Fibroblast of the aortic adventitia (primary cell): ENCODE measurements around the gene USP17L29. TPM values are rescaled to one million over a fixed set of nuclear protein-coding genes. Genes with fewer than 3 reads are reported as not detected.

ENCODE experiments used
- total RNA-seq: library from RNA; depleted of rRNA; stranded (reverse); fragments of >200 nt; gene quantifications from 2 replicates; pipeline ENCODE4 v1.2.3, GENCODE V29; 2012; ENCODE audit warnings: low replicate concordance

The USP17L29 gene
- total RNA-seq, 1 donor: not detected

Other genes starting within 250 kb of the USP17L29 start
- not detected in 2 replicates for gene FAM90A26, start 183.2 kb upstream of the USP17L29 start, total RNA-seq
- not detected in 2 replicates for gene USP17L10, start 143.0 kb upstream of the USP17L29 start, total RNA-seq
- gene USP17L11, start 138.2 kb upstream of the USP17L29 start, total RNA-seq: not detected in 2 replicates
- gene USP17L12, start 133.5 kb upstream of the USP17L29 start, total RNA-seq: not detected in 2 replicates
- gene USP17L13, start 128.7 kb upstream of the USP17L29 start, total RNA-seq: not detected in 2 replicates
- gene USP17L15, start 119.3 kb upstream of the USP17L29 start, total RNA-seq: not detected in 2 replicates
- gene USP17L17, start 109.8 kb upstream of the USP17L29 start, total RNA-seq: not detected in 2 replicates
- not detected in 2 replicates for gene USP17L18, start 105.0 kb upstream of the USP17L29 start, total RNA-seq
- not detected in 2 replicates for gene USP17L19, start 100.3 kb upstream of the USP17L29 start, total RNA-seq
- not detected in 2 replicates for gene USP17L20, start 95.5 kb upstream of the USP17L29 start, total RNA-seq
- gene USP17L21, start 90.8 kb upstream of the USP17L29 start, total RNA-seq: not detected in 2 replicates
- not detected in 2 replicates for gene USP17L22, start 86.0 kb upstream of the USP17L29 start, total RNA-seq
- gene USP17L24, start 28.5 kb upstream of the USP17L29 start, total RNA-seq: not detected in 2 replicates
- gene USP17L25, start 23.7 kb upstream of the USP17L29 start, total RNA-seq: not detected in 2 replicates
- gene USP17L26, start 19.0 kb upstream of the USP17L29 start, total RNA-seq: not detected in 2 replicates
- not detected in 2 replicates for gene USP17L5, start 14.2 kb upstream of the USP17L29 start, total RNA-seq
- gene USP17L27, start 9.5 kb upstream of the USP17L29 start, total RNA-seq: not detected in 2 replicates
- not detected in 2 replicates for gene USP17L28, start 4.7 kb upstream of the USP17L29 start, total RNA-seq
- not detected in 2 replicates for gene USP17L30, start 9.5 kb downstream of the USP17L29 start, total RNA-seq
- gene DEFB131A, start 90.8 kb downstream of the USP17L29 start, total RNA-seq: not detected in 2 replicates